HEK293 (cell line): ENCODE results near the gene CALML3.

ENCODE experiments used
- CTCF ChIP-seq: fragments of 450-650 bp; formaldehyde crosslinking; IDR thresholded peaks from 2 replicates; pipeline ENCODE4 v1.5.1; 2016; ENCODE audit warnings: missing biosample characterization, missing genetic modification characterization
- KLF1 ChIP-seq: fragments of 450-650 bp; formaldehyde crosslinking; IDR thresholded peaks from 2 replicates; pipeline ENCODE4 v1.5.1; 2016; ENCODE audit warnings: missing biosample characterization, missing genetic modification characterization
- KLF9 ChIP-seq: fragments of 450-650 bp; formaldehyde crosslinking; IDR thresholded peaks from 2 replicates; pipeline ENCODE4 v1.5.1; 2016; ENCODE audit warnings: missing biosample characterization, missing genetic modification characterization, low read depth
- PRDM4 ChIP-seq: fragments of 450-650 bp; formaldehyde crosslinking; IDR thresholded peaks from 2 replicates; pipeline ENCODE4 v1.5.1; 2017; ENCODE audit warnings: missing biosample characterization, missing genetic modification characterization

- no peak for TF ChIP-seq CTCF
- TF ChIP-seq KLF1 (tag by site-specific recombination) = no peak
- no peak for TF ChIP-seq PRDM4
- TF ChIP-seq KLF9 (tag by site-specific recombination) = no peak
Observed at GRCh38 chr10:5497289-5497688, 27.5 kb upstream of the CALML3 start.
